AG10803 (cell line): ENCODE measurements around the gene COPA.
"Not testable (repeated sequence)": the region's sequence is repeated elsewhere in the genome, so short reads cannot be mapped to it uniquely, and the experiment has no call there.

ENCODE experiments used
- DNase-seq: peaks from one replicate; pipeline ENCODE4 v3.0.0; 2010; ENCODE audit warnings: low read depth
- H3K4me3 ChIP-seq: 2 replicates; pipeline ENCODE4 v1.5.1; 2011; ENCODE audit warnings: mild to moderate bottlenecking, low read length, control low read depth
- CTCF ChIP-seq: conservative IDR thresholded peaks from 2 replicates; pipeline ENCODE4 v1.5.1; 2011; ENCODE audit warnings: mild to moderate bottlenecking, low read length, control low read depth, inconsistent platforms

COPA gene

DNA sequence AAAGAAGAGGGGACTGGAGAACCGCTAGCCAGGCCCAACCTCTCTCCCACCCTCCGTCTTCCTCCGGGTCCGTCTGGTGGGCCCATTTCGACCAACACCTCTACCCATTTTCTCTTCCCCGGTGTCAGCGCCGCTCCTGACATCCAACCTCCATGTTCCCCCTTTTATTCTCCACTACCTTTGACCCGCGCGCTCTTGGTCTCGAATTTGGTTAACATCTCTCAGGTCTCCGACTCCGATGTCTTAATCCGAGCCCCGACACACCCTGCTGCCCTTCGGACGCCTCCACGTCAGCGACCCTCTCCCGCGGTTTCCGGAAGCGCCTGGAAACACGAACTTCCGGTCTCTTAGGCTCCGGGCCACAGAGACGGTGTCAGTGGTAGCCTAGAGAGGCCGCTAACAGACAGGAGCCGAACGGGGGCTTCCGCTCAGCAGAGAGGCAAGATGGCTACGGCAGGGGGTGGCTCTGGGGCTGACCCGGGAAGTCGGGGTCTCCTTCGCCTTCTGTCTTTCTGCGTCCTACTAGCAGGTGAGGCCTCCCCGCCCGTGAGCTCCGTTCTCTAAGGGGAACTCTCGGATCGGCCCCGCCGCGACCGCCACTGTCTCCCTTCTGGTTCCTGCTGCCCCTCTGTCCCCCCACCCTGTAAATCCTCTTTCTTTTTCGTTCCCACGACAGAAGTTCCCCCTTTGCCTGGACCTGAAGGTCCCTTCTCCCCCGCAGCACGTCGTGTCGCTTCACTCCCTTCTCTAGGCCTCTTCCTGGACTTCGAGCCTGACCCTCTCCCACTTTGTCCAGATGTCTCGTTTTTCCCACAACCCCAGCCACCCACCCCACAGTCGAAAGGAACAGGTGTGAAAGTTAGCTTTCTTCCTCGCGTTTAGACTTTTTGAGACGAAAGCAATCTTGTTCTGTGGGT lies at the start of gene COPA, which contains the start of gene NCSTN:
COPA (minus strand) TSS at position 298 of the 917 bp plus-strand sequence; CDS start at position 218, 80 bp downstream.
NCSTN (plus strand) TSS at position 431 of the 917 bp plus-strand sequence; CDS start at position 445, 14 bp downstream.
- no peak; the same call in 1 of the 2 replicates for TF ChIP-seq CTCF
- DNase-seq: peak; percentile 96
- peak within 1 kb of the TSS; percentile 97 for H3K4me3 ChIP-seq

DNA sequence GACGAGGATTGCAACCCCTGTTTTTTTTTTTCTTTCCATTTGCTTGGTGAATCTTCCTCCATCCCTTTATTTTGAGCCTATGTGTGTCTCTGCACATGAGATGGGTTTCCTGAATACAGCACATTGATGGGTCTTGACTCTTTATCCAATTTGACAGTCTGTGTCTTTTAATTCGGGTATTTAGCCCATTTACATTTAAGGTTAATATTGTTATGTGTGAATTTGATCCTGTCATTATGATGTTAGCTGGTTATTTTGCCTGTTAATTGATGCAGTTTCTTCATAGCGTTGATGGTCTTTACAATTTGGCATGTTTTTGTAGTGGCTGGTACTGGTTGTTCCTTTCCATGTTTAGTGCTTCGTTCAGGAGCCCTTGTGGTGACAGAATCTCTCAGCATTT lies 45.4 kb upstream of the COPA start:
- not testable (repeated sequence) for DNase-seq, H3K4me3 ChIP-seq

DNA sequence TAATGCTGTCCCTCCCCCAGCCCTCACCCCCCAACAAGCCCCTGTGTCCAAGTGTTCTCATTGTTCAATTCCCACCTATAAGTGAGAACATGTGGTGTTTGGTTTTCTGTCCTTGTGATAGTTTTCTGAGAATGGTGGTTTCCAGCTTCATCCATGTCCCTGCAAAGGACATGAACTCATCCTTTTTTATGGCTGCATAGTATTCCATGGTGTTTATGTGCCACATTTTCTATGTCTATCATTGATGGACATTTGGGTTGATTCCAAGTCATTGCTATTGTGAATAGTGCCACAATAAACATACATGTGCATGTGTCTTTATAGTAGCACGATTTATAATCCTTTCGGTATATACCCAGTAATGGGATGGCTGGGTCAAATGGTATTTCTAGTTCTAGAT lies 41.8 kb upstream of the COPA start:
- DNase-seq, H3K4me3 ChIP-seq: not testable (repeated sequence)

DNA sequence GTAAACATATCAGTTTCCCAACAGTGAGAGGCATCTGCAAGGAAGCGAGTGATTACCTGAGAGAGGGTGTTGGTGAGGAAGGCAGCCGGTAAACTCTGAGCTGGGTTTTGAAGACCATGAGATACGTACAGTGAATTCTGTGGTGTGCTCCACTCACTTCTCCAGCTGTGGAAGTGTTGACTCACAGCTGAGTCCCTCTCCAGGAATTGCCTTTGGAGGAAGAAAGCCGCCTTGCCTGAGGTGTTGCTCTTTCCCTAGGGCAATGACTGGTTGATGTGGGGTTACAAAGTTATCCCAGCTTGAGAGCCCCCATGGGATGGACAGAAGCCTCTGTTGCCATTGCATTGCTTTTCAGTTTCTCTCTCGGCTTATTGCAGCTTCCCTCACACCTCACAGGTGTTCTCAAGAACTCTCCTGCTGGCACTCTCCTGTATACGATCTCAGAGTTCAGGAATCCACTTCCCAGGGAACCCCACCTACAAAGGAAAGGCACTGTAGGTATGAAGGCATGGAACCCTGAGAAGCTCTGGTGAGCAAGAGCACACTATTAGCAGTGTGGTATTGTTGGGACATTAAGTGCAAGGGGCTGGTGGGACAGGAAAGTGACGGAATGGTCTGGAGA lies 34.6 kb upstream of the COPA start:
- TF ChIP-seq CTCF: no peak
- peak; percentile 62 for DNase-seq

GRCh38 chr1:160376525-160377131 lies 33.6 kb upstream of the COPA start:
- H3K4me3 ChIP-seq: no peak overlapping the region
- peak; percentile 98 for TF ChIP-seq CTCF
- peak; percentile 74 for DNase-seq

More for the DNA sequence above, 34.6 kb upstream of the COPA start:
- H3K4me3 ChIP-seq: no peak overlapping the region

- DNase-seq: peak; percentile 36
- H3K4me3 ChIP-seq: no peak overlapping the region
- TF ChIP-seq CTCF: no peak
Observed at GRCh38 chr1:160375788-160376524, 32.9 kb upstream of the COPA start.

DNA sequence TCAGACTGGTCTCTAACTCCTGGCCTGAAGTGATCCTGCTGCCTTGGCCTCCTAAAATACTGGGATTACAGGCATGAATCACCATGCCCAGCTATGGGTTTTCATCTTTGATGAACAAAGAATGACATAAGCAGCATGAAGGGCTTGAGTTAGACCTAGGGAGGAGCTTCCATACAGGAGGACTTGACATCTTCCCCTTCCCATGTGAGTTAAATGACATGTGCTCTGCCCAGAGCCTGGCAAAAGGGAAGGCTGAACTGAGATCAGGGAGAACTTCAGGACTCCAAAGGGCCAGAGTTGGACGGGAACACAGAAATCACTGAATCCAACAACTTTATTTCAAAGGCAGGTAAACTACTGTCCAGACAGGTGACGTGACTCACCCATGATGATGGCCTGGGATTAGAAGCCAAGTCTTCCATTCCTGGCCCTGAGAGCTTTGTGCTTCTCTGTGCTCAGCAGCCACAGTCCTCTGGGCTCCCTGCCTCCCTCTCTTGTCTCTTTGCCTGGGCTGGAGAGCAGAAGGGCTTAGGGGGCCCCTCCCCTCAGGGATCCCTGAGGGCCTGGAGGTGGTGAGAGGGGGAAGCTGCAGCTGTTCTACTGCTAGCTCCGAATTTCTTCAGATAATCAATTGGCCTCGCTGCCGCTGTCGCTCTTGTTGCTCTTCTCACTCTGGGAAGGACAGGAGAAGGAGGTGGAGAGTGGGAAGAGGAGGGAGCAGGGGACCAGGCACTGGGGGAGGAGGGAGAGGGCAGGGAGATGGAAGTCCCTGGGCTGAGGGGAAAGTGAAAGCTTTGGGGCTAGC lies 31.5 kb upstream of the COPA start:
- DNase-seq: no peak
- TF ChIP-seq CTCF: no peak
- no peak overlapping the region for H3K4me3 ChIP-seq
